Glutamatergic neuron (in vitro differentiated cells): ENCODE data around the gene EPB41L5. TPM values are rescaled to one million over a fixed set of nuclear protein-coding genes. Genes with fewer than 3 reads are reported as not detected.
"Not testable (repeated sequence)": the region's sequence is repeated elsewhere in the genome, so short reads cannot be mapped to it uniquely, and the experiment has no call there.

Experiments
- DNase-seq: peaks from one replicate; pipeline ENCODE4 v3.0.0; 2022
- H3K27ac Mint-ChIP-seq: one replicate; pipeline ENCODE4 v1.8.0; 2020; ENCODE audit warnings: mild to moderate bottlenecking, mixed read lengths, inconsistent platforms; ENCODE audit not compliant: unreplicated experiment
- H3K27me3 Mint-ChIP-seq: one replicate; pipeline ENCODE4 v1.8.0; 2020; ENCODE audit warnings: mild to moderate bottlenecking, moderate library complexity, mixed read lengths, inconsistent platforms; ENCODE audit not compliant: unreplicated experiment
- H3K36me3 Mint-ChIP-seq: one replicate; pipeline ENCODE4 v1.8.0; 2020; ENCODE audit warnings: mild to moderate bottlenecking, mixed read lengths, inconsistent platforms; ENCODE audit not compliant: unreplicated experiment
- H3K4me1 Mint-ChIP-seq: one replicate; pipeline ENCODE4 v1.8.0; 2020; ENCODE audit warnings: mild to moderate bottlenecking, low read depth, mixed read lengths, inconsistent platforms; ENCODE audit not compliant: unreplicated experiment
- H3K4me3 Mint-ChIP-seq: one replicate; pipeline ENCODE4 v1.8.0; 2020; ENCODE audit warnings: mild to moderate bottlenecking, mixed read lengths, inconsistent platforms; ENCODE audit not compliant: unreplicated experiment
- H3K9me3 Mint-ChIP-seq: one replicate; pipeline ENCODE4 v1.8.0; 2020; ENCODE audit warnings: mild to moderate bottlenecking, moderate library complexity, mixed read lengths, inconsistent platforms; ENCODE audit not compliant: unreplicated experiment
- total RNA-seq: library from RNA; stranded (reverse); fragmentation: NEBNext Ultra II Directional; extraction: Animal tissue kit (Norgen Biotek cat#: 25700); gene quantifications from one replicate; pipeline ENCODE4 v1.2.1, GENCODE V29; 2021; ENCODE audit not compliant: unreplicated experiment
- TF ChIP-seq, protein P1 (sequence below): fragments of 200-600 bp; sonication (generic); IDR thresholded peaks from one replicate; pipeline ENCODE4 v1.5.0; 2021; ENCODE audit not compliant: partially characterized antibody, unreplicated experiment

Gene EPB41L5
- total RNA-seq, 1 donor from 2014 or later = 71.7 TPM

DNA sequence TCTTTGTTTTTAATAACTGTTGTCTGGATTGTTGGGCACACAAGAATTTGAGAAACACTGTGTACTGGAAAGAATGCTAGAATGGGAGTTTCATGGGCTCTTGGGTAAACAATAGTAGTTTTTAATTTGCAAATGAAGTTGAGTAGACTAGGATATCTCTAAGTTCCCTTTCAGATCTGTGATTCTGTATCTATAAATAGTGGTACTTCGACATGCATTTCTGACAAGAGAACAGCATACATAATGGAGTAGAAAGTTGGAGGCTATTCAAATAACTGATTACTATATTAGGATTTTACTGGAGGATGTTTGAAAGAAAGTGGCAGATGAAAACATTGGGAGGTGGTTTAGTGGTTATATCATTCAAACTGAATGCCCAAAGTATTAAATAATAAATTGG, 29.5 kb downstream of the EPB41L5 start:
- Mint-ChIP-seq H3K27ac (no peak overlapping the region), H3K4me1 (no peaks in the 10 kb centered on the region), H3K27me3 (peaks cover 2% of the 10 kb centered on the region), H3K4me3 (no peak overlapping the region), H3K36me3 (peaks cover 19% of the 10 kb centered on the region), H3K9me3 (peaks cover 5% of the 10 kb centered on the region)
- TF ChIP-seq, protein P1, sequence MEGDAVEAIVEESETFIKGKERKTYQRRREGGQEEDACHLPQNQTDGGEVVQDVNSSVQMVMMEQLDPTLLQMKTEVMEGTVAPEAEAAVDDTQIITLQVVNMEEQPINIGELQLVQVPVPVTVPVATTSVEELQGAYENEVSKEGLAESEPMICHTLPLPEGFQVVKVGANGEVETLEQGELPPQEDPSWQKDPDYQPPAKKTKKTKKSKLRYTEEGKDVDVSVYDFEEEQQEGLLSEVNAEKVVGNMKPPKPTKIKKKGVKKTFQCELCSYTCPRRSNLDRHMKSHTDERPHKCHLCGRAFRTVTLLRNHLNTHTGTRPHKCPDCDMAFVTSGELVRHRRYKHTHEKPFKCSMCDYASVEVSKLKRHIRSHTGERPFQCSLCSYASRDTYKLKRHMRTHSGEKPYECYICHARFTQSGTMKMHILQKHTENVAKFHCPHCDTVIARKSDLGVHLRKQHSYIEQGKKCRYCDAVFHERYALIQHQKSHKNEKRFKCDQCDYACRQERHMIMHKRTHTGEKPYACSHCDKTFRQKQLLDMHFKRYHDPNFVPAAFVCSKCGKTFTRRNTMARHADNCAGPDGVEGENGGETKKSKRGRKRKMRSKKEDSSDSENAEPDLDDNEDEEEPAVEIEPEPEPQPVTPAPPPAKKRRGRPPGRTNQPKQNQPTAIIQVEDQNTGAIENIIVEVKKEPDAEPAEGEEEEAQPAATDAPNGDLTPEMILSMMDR = no peak
- DNase-seq = no peak

DNA sequence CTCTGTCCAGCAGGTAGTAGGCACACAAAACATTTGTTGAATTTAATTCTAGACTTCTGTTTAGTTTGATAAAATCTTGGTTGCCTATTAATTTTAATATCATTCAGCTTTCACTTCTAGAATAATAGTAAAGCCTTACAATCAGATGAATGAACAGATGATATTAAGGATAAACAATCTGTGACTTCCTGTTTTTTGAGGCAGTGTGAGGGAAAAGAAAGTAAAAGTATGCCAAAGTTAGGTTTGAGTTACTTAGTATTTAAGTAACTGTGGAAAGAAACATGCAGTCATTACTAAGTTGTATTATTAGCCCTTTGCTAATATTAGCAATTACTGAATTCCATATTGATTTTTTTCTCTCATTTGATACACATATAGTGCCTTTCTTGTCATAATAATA, 31.5 kb downstream of the EPB41L5 start:
- TF ChIP-seq, protein P1 = no peak
- Mint-ChIP-seq H3K4me3 (no peak overlapping the region), H3K27me3 (peaks cover 2% of the 10 kb centered on the region), H3K9me3 (peaks cover 5% of the 10 kb centered on the region), H3K36me3 (peaks cover 37% of the 10 kb centered on the region), H3K4me1 (no peaks in the 10 kb centered on the region), H3K27ac (no peak overlapping the region)
- DNase-seq = no peak

DNA sequence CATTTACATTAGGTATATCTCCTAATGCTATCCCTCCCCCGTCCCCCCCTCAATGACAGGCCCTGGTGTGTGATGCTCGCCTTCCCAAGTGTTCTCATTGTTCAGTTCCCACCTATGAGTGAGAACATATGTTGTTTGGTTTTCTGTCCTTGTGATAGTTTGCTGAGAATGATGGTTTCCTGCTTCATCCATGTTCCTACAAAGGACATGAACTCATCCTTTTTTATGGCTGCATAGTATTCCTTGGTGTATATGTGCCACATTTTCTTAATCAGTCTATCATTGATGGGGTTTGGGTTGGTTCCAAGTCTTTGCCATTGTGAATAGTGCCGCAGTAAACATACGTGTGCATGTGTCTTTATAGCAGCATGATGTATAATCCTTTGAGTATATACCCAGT, 32.9 kb downstream of the EPB41L5 start:
- not testable (repeated sequence) for H3K9me3 Mint-ChIP-seq, H3K27me3 Mint-ChIP-seq, DNase-seq, H3K4me3 Mint-ChIP-seq, H3K4me1 Mint-ChIP-seq, H3K27ac Mint-ChIP-seq
- peaks cover 48% of the 10 kb centered on the region for H3K36me3 Mint-ChIP-seq

DNA sequence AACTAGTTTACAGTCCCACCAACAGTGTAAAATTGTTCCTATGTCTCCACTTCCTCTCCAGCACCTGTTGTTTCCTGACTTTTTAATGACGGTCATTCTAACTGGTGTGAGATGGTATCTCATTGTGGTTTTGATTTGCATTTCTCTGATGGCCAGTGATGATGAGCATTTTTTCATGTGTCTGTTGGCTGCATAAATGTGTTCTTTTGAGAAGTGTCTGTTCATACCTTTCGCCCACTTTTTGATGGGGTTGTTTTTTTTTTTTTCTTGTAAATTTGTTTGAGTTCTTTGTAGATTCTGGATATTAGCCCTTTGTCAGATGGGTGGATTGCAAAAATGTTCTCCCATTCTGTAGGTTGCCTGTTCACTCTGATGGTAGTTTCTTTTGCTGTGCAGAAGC, 33.4 kb downstream of the EPB41L5 start:
- not testable (repeated sequence) for H3K9me3 Mint-ChIP-seq, H3K27me3 Mint-ChIP-seq, DNase-seq, H3K4me3 Mint-ChIP-seq, H3K4me1 Mint-ChIP-seq, H3K27ac Mint-ChIP-seq
- H3K36me3 Mint-ChIP-seq = peaks cover 49% of the 10 kb centered on the region

DNA sequence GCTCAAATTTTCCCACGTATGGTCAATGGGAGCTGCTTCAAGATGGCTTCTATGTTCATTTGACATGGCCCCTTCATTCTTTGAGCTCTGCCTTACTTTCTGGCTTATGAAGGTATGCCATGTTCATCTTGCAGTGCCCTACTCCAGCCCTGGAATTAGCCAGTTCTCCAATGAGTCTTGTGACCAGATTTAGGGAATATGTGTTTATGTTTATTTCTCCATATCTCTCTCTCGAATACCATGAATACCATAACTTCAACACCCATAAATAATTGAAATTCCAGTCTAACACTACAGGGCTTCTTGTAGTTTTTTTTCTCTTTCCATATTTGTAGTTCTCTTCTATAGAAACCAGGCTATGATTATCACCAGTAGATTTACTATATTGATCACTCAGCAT, 39.7 kb downstream of the EPB41L5 start:
- Mint-ChIP-seq H3K27me3 (no peaks in the 10 kb centered on the region), H3K4me3 (no peak overlapping the region), H3K9me3 (peaks cover 4% of the 10 kb centered on the region), H3K36me3 (peaks cover 42% of the 10 kb centered on the region), H3K4me1 (no peaks in the 10 kb centered on the region), H3K27ac (no peak overlapping the region)
- no peak for DNase-seq
- TF ChIP-seq, protein P1 = no peak

DNA sequence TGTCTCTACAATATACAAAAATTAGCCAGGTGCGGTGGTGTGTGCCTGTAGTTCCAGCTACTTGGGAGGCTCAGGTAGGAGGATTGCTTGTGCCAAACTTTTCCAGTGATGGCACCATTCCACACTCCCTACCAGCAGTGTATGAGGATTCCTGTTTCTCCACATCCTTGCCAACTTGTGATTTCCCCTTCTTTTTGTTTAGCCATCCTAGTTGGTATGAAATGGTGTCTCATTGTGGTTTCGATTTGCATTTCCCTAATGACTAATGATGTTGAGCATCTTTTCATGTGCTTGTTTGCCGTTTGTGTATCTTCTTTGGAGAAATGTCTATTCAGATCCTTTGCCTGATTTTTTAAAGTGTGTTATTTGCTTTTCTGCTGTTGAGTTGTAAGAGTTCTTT, 41.0 kb downstream of the EPB41L5 start:
- Mint-ChIP-seq H3K9me3 (peaks cover 4% of the 10 kb centered on the region), H3K27me3 (no peaks in the 10 kb centered on the region), H3K27ac (no peak overlapping the region), H3K4me1 (no peaks in the 10 kb centered on the region), H3K36me3 (peaks cover 29% of the 10 kb centered on the region), H3K4me3 (no peak overlapping the region)
- DNase-seq = no peak
- TF ChIP-seq, protein P1 = no peak
